Measurements from ENCODE around the gene SARDH. TPM values are rescaled to one million over a fixed set of nuclear protein-coding genes. Genes with fewer than 3 reads are reported as not detected.

SARDH gene
- total and polyA plus RNA-seq, 7 experiments from 2014 or later: 0.73 to 27.2 (median 11.0) TPM

GRCh38 chr9:133714606-133715294, 23.4 kb downstream of the SARDH start:
- DNase-seq (no peak), ATAC-seq (no peak)
- Mint-ChIP-seq H3K9me3 (peaks cover 0 to 3% (median 0%) of the 10 kb centered on the region in 11 donors), H3K4me3 (no peak overlapping the region), H3K27ac (peak overlapping the region in 7 of 9 donors; percentile 23 to 72 (median 28)), H3K4me1 (peaks cover 0 to 15% (median 9%) of the 10 kb centered on the region in 7 donors), H3K36me3 (no peaks in the 10 kb centered on the region), H3K27me3 (no peaks in the 10 kb centered on the region)
- H3K27me3 ChIP-seq (ENCODE audit: control insufficient read depth in 2 of 2, insufficient read depth in 2 of 2, low read length in 2 of 2): no peaks in the 10 kb centered on the region
- ChIA-PET CTCF (interaction anchor here (0.6 to 2.6 kb wide), 9 partner anchors 8 to 336 kb away, joined by 3 to 8 read pairs (median 4); no protein-coding TSS in a partner anchor), POLR2A (interaction anchor here (1.0 to 2.1 kb wide), 3 partner anchors 12 to 38 kb away, joined by 3 to 12 read pairs (median 8); no protein-coding TSS in a partner anchor)
- no peak overlapping the region for H3K27ac ChIP-seq (ENCODE audit: low read depth, low read length)
- intact Hi-C loops (cut with micrococcal nuclease): loop anchor here (1.0 kb wide), 2 partner anchors 58 to 110 kb away; no protein-coding TSS in a partner anchor
- no peak overlapping the region for H3K4me3 ChIP-seq (ENCODE audit: low read length)
- no peaks in the 10 kb centered on the region for H3K9me3 ChIP-seq (ENCODE audit: control insufficient read depth in 2 of 3, low read length in 3 of 3)
- peaks cover 3 to 14% of the 10 kb centered on the region in 2 donors for H3K4me1 ChIP-seq (ENCODE audit: control insufficient read depth in 2 of 2, insufficient read depth in 2 of 2, low read length in 2 of 2)
- no peaks in the 10 kb centered on the region for H3K36me3 ChIP-seq (ENCODE audit: control insufficient read depth in 2 of 3, insufficient read depth in 3 of 3, low read length in 3 of 3)

DNA sequence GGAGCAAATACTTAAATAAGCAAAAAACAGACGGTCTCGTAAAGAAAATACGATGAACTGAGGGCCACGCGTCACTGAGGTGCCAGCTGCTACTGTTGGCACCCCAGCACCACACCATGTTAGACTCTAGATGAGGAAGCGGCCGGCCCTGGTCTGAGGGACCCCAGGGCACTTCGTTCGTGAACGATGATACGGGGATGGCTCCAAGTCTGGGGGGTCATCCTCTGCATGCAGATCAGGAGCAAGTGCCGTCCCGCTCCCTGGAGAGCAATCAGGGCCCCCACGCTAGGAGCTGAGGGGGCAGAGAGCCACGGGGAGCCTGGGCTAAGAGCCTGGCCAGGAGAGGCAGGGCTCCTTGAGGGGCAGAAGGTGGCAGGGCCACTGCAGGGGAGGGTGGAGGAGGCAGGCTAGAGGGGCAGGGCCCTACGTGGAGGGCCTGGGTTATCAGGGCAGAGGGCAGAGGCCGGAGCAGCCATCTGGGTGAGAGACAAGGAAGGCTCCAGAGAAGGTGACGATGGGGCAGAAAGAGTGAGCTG, 24.1 kb downstream of the SARDH start:
- Mint-ChIP-seq H3K27ac (peak overlapping the region in 5 of 9 donors; percentile 28 to 72 (median 38)), H3K4me1 (peaks cover 5 to 22% (median 16%) of the 10 kb centered on the region in 7 donors), H3K36me3 (no peaks in the 10 kb centered on the region), H3K4me3 (no peak overlapping the region), H3K9me3 (peaks cover 0 to under 1% (median 0%) of the 10 kb centered on the region in 11 donors), H3K27me3 (peaks cover 0 to 5% (median 0%) of the 10 kb centered on the region in 5 donors)
- CTCF ChIA-PET: interaction anchor here (0.7 to 2.6 kb wide), 6 partner anchors 9 to 65 kb away, joined by 3 to 8 read pairs (median 4); no protein-coding TSS in a partner anchor
- ATAC-seq (no peak), DNase-seq (no peak)
- H3K4me1 ChIP-seq (ENCODE audit: control insufficient read depth in 2 of 2, insufficient read depth in 2 of 2, low read length in 2 of 2): peaks cover 8 to 21% of the 10 kb centered on the region in 2 donors
- no peak overlapping the region for H3K27ac ChIP-seq (ENCODE audit: low read depth, low read length)
- H3K4me3 ChIP-seq (ENCODE audit: low read length): no peak overlapping the region
- intact Hi-C loops (cut with micrococcal nuclease): no loop called here
- POLR2A ChIA-PET: interaction anchor here (1.0 to 16.7 kb wide), 3 partner anchors 12 to 35 kb away, joined by 3 to 448 read pairs (median 12); no protein-coding TSS in a partner anchor
- H3K27me3 ChIP-seq (ENCODE audit: control insufficient read depth in 2 of 2, insufficient read depth in 2 of 2, low read length in 2 of 2): no peaks in the 10 kb centered on the region
- no peaks in the 10 kb centered on the region for H3K9me3 ChIP-seq (ENCODE audit: control insufficient read depth in 2 of 3, low read length in 3 of 3)
- no peaks in the 10 kb centered on the region for H3K36me3 ChIP-seq (ENCODE audit: control insufficient read depth in 2 of 3, insufficient read depth in 3 of 3, low read length in 3 of 3)

- POLR2A ChIA-PET: interaction anchor here (2.9 to 16.7 kb wide), 2 partner anchors 11 to 30 kb away, joined by 14 to 448 read pairs; no protein-coding TSS in a partner anchor
- H3K27ac Mint-ChIP-seq: peak overlapping the region in 3 of 9 donors; percentile 38 to 68 (median 62)
- Histone ChIP-seq H3K4me3 (ENCODE audit: low read length) (no peak overlapping the region), H3K27ac (ENCODE audit: low read depth, low read length) (no peak overlapping the region), H3K27me3 (ENCODE audit: control insufficient read depth in 2 of 2, insufficient read depth in 2 of 2, low read length in 2 of 2) (no peaks in the 10 kb centered on the region), H3K36me3 (ENCODE audit: control insufficient read depth in 2 of 3, insufficient read depth in 3 of 3, low read length in 3 of 3) (no peaks in the 10 kb centered on the region), H3K4me1 (ENCODE audit: control insufficient read depth in 2 of 2, insufficient read depth in 2 of 2, low read length in 2 of 2) (peaks cover 8 to 28% of the 10 kb centered on the region in 2 donors), H3K9me3 (ENCODE audit: control insufficient read depth in 2 of 3, low read length in 3 of 3) (no peaks in the 10 kb centered on the region)
- H3K4me3 Mint-ChIP-seq: no peak overlapping the region
- ATAC-seq (no peak), DNase-seq (no peak)
- H3K27me3 Mint-ChIP-seq: peaks cover 0 to 5% (median 0%) of the 10 kb centered on the region in 5 donors
- H3K4me1 Mint-ChIP-seq: peaks cover 5 to 28% (median 16%) of the 10 kb centered on the region in 7 donors
- intact Hi-C loops (cut with micrococcal nuclease): no loop called here
- CTCF ChIA-PET: interaction anchor here (0.9 to 1.6 kb wide), 3 partner anchors 14 to 124 kb away, joined by 3 to 4 read pairs (median 3); no protein-coding TSS in a partner anchor
- no peaks in the 10 kb centered on the region for H3K36me3 Mint-ChIP-seq
- H3K9me3 Mint-ChIP-seq: no peaks in the 10 kb centered on the region
Measured at GRCh38 chr9:133713150-133713959, 24.8 kb downstream of the SARDH start.

DNA sequence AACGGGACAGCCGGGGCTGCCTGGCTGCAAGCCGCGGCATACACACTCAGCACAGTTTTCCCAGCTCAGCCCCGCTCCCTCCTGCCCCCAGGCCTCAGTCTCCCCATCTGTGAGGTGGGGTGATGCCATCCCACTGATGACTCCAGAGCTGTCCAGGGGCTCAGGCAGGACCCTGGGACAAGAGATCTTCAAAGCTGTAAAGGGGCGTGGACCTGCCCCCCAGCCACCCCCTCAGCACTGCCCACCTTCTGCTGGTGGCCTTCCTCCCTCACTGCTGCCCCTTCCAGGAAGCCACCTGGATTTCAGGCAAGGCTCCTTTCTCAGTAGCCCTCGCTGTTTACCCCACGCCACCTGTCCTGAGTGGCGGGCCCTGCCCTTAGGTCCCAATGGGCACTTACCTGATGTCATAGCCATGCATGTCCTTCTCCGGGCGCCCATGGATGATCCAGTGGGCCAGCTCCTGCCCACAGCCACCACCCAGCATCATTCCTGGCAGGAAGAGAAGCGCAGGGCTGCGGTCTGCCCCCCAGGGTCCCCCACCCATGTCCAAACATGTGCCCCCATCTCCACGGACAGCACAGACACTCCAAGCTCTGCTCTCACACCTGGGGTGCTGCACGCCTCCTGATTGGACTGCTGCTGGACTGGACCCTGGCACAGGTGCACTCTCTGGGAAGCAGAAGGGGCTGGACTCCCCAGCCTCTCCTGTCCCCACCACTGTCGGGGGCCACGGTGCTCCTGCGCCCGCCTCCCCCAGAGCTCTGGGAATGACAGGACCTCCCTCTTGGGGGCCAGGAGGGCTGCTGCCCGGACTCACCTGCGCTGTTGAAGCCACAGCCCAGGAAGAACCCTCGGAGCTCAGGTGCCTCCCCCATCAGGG, 25.7 kb downstream of the SARDH start:
- DNase-seq (no peak), ATAC-seq (no peak)
- ChIA-PET CTCF (interaction anchor here (1.1 kb wide), 1 partner anchor 123 kb away, joined by 3 read pairs; no protein-coding TSS in a partner anchor), POLR2A (interaction anchor here (2.9 to 16.7 kb wide), 2 partner anchors 10 to 29 kb away, joined by 14 to 448 read pairs; no protein-coding TSS in a partner anchor)
- H3K4me3 Mint-ChIP-seq: peak overlapping the region in 1 of 10 donors; percentile 34
- no peaks in the 10 kb centered on the region for H3K9me3 Mint-ChIP-seq
- no peaks in the 10 kb centered on the region for H3K9me3 ChIP-seq (ENCODE audit: control insufficient read depth in 2 of 3, low read length in 3 of 3)
- peaks cover 5 to 29% (median 17%) of the 10 kb centered on the region in 7 donors for H3K4me1 Mint-ChIP-seq
- no peaks in the 10 kb centered on the region for H3K27me3 ChIP-seq (ENCODE audit: control insufficient read depth in 2 of 2, insufficient read depth in 2 of 2, low read length in 2 of 2)
- H3K36me3 ChIP-seq (ENCODE audit: control insufficient read depth in 2 of 3, insufficient read depth in 3 of 3, low read length in 3 of 3): no peaks in the 10 kb centered on the region
- intact Hi-C loops (cut with micrococcal nuclease): no loop called here
- peaks cover 0 to 5% (median 0%) of the 10 kb centered on the region in 5 donors for H3K27me3 Mint-ChIP-seq
- no peaks in the 10 kb centered on the region for H3K36me3 Mint-ChIP-seq
- peak overlapping the region in 3 of 9 donors; percentile 14 to 62 (median 28) for H3K27ac Mint-ChIP-seq
- no peak overlapping the region for H3K4me3 ChIP-seq (ENCODE audit: low read length)
- H3K4me1 ChIP-seq (ENCODE audit: control insufficient read depth in 2 of 2, insufficient read depth in 2 of 2, low read length in 2 of 2): peaks cover 8 to 30% of the 10 kb centered on the region in 2 donors
- H3K27ac ChIP-seq (ENCODE audit: low read depth, low read length): no peak overlapping the region

- H3K4me3 ChIP-seq (ENCODE audit: low read length): no peak overlapping the region
- H3K27ac ChIP-seq (ENCODE audit: low read depth, low read length): no peak overlapping the region
- ChIA-PET CTCF (no interaction called here), POLR2A (interaction anchor here (2.9 to 16.7 kb wide), 2 partner anchors 9 to 28 kb away, joined by 14 to 448 read pairs; no protein-coding TSS in a partner anchor)
- DNase-seq (no peak), ATAC-seq (no peak)
- no peaks in the 10 kb centered on the region for H3K27me3 ChIP-seq (ENCODE audit: control insufficient read depth in 2 of 2, insufficient read depth in 2 of 2, low read length in 2 of 2)
- peaks cover 8 to 38% of the 10 kb centered on the region in 2 donors for H3K4me1 ChIP-seq (ENCODE audit: control insufficient read depth in 2 of 2, insufficient read depth in 2 of 2, low read length in 2 of 2)
- intact Hi-C loops (cut with micrococcal nuclease): no loop called here
- peaks cover 0 to 7% (median 0%) of the 10 kb centered on the region in 5 donors for H3K27me3 Mint-ChIP-seq
- no peaks in the 10 kb centered on the region for H3K36me3 ChIP-seq (ENCODE audit: control insufficient read depth in 2 of 3, insufficient read depth in 3 of 3, low read length in 3 of 3)
- H3K4me1 Mint-ChIP-seq: peaks cover 5 to 36% (median 25%) of the 10 kb centered on the region in 7 donors
- peak overlapping the region in 2 of 9 donors; percentile 25 to 31 for H3K27ac Mint-ChIP-seq
- H3K4me3 Mint-ChIP-seq: no peak overlapping the region
- H3K9me3 Mint-ChIP-seq: no peaks in the 10 kb centered on the region
- H3K9me3 ChIP-seq (ENCODE audit: control insufficient read depth in 2 of 3, low read length in 3 of 3): no peaks in the 10 kb centered on the region
- no peaks in the 10 kb centered on the region for H3K36me3 Mint-ChIP-seq
Measured at GRCh38 chr9:133711428-133712220, 26.5 kb downstream of the SARDH start.
